ENCODE results near the gene TNS2. TPM values are rescaled to one million over a fixed set of nuclear protein-coding genes. Genes with fewer than 3 reads are reported as not detected.

Gene TNS2
- total and polyA plus RNA-seq, 2 of the 13 experiments (the other 11 are each of a cell fraction or from before 2014, with no cell fraction given), result 8.9 to 20.4 TPM

GRCh38 chr12:53079226-53080117, 29.6 kb downstream of the TNS2 start, which contains the start of gene SPRYD3 (continued):
- TF ChIP-seq, protein P1, sequence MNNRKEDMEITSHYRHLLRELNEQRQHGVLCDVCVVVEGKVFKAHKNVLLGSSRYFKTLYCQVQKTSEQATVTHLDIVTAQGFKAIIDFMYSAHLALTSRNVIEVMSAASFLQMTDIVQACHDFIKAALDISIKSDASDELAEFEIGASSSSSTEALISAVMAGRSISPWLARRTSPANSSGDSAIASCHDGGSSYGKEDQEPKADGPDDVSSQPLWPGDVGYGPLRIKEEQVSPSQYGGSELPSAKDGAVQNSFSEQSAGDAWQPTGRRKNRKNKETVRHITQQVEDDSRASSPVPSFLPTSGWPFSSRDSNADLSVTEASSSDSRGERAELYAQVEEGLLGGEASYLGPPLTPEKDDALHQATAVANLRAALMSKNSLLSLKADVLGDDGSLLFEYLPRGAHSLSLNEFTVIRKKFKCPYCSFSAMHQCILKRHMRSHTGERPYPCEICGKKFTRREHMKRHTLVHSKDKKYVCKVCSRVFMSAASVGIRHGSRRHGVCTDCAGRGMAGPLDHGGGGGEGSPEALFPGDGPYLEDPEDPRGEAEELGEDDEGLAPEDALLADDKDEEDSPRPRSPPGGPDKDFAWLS (CRISPR knock-in tag; IDR thresholded peaks at IDR 0.05; ENCODE audit: borderline replicate concordance), result no peak
- TF ChIP-seq NFYC (CRISPR knock-in tag; IDR thresholded peaks at IDR 0.05), result peak; percentile 99
- peak; percentile 47 for TF ChIP-seq HNRNPLL (IDR thresholded peaks at IDR 0.05; ENCODE audit: low read depth, low read length, poor library complexity, severe bottlenecking)
- TF ChIP-seq KDM5A (IDR thresholded peaks at IDR 0.05; ENCODE audit: borderline replicate concordance, low read length), result no peak
- peak; percentile 71 for TF ChIP-seq PATZ1 (CRISPR knock-in tag; IDR thresholded peaks at IDR 0.05)
- TF ChIP-seq SMAD1 (CRISPR knock-in tag; IDR thresholded peaks at IDR 0.05; ENCODE audit: borderline replicate concordance, low read depth), result no peak
- peak; percentile 43; the same call in 1 of the 2 replicates for TF ChIP-seq ZFYVE20 (CRISPR knock-in tag; IDR thresholded peaks at IDR 0.05; ENCODE audit: borderline replicate concordance, low read depth)
- TF ChIP-seq ZNF589 (CRISPR knock-in tag; conservative IDR thresholded peaks at IDR 0.05), result no peak; the same call in 1 of the 2 replicates
- TF ChIP-seq ZSCAN30 (CRISPR knock-in tag; IDR thresholded peaks at IDR 0.05), result no peak
- TF ChIP-seq MAFK (conservative IDR thresholded peaks at IDR 0.05 in 1 of 2, IDR thresholded peaks at IDR 0.05 in 1 of 2; ENCODE audit: low read length in 2 of 2), result no peak
- TF ChIP-seq GABPA (IDR thresholded peaks at IDR 0.05; ENCODE audit: low read depth, low read length), result peak; percentile 45
- TF ChIP-seq GABPA (CRISPR knock-in tag; IDR thresholded peaks at IDR 0.05; ENCODE audit: low read depth), result peak; percentile 77
- TF ChIP-seq HNRNPL (IDR thresholded peaks at IDR 0.05; ENCODE audit: low read depth, low read length), result 0 out of 2 replicates have a peak, but pooled peaks have one; percentile 66
- TF ChIP-seq SMARCE1 (IDR thresholded peaks at IDR 0.05; ENCODE audit: borderline replicate concordance), result no peak
- TF ChIP-seq AKAP8 (CRISPR knock-in tag; IDR thresholded peaks at IDR 0.05), result no peak
- TF ChIP-seq PCBP1 (IDR thresholded peaks at IDR 0.05; ENCODE audit: borderline replicate concordance, low read depth, low read length), result no peak
- no peak for TF ChIP-seq GLI4 (CRISPR knock-in tag; IDR thresholded peaks at IDR 0.05; ENCODE audit: borderline replicate concordance)
- TF ChIP-seq ZNF788 (CRISPR knock-in tag; IDR thresholded peaks at IDR 0.05; ENCODE audit: borderline replicate concordance), result no peak; the same call in 1 of the 2 replicates
- TF ChIP-seq ZNF615 (CRISPR knock-in tag; IDR thresholded peaks at IDR 0.05; ENCODE audit: borderline replicate concordance), result no peak
- TF ChIP-seq GPN1 (CRISPR knock-in tag; IDR thresholded peaks at IDR 0.05; ENCODE audit: borderline replicate concordance), result no peak
- no peak for TF ChIP-seq MAFF (IDR thresholded peaks at IDR 0.05; ENCODE audit: low read depth, low read length)
- 0 out of 2 replicates have a peak, but pooled peaks have one; percentile 76 for TF ChIP-seq AHR (CRISPR knock-in tag; IDR thresholded peaks at IDR 0.05)
- TF ChIP-seq ZNF432 (CRISPR knock-in tag; IDR thresholded peaks at IDR 0.05; ENCODE audit: borderline replicate concordance), result no peak

All from HepG2 (cell line).